Neural cell (in vitro differentiated cells): Measurements from ENCODE around the gene STX4. TPM values are rescaled to one million over a fixed set of nuclear protein-coding genes. Genes with fewer than 3 reads are reported as not detected.

Source experiments
- H2AFZ ChIP-seq: fragments of 200-600, 300-800 bp; sonication (generic), shearing (Covaris generic); 2 replicates; pipeline ENCODE4 v1.6.0; 2014; ENCODE audit warnings: low read depth, mild to moderate bottlenecking, antibody characterized with exemption, low read length, moderate library complexity
- H3F3A ChIP-seq: fragments of 200-600 bp; shearing (Covaris generic); 2 replicates; pipeline ENCODE4 v1.6.1; 2016; ENCODE audit warnings: mild to moderate bottlenecking, moderate library complexity, mixed read lengths, antibody characterized with exemption, low read length; ENCODE audit not compliant: insufficient read depth, poor library complexity, severe bottlenecking
- H3K27ac ChIP-seq: fragments of 200-600, 300-800 bp; sonication (generic), shearing (Covaris generic); 2 replicates; pipeline ENCODE4 v1.5.1; 2014; ENCODE audit warnings: mild to moderate bottlenecking, low read length, moderate library complexity
- H3K27me3 ChIP-seq: fragments of 300-800, 200-600 bp; sonication (generic), shearing (Covaris generic); 2 replicates; pipeline ENCODE4 v1.6.0; 2014; ENCODE audit warnings: mild to moderate bottlenecking, low read depth, low read length, moderate library complexity; ENCODE audit not compliant: insufficient read depth
- H3K36me3 ChIP-seq: fragments of 300-800, 200-600 bp; sonication (generic), shearing (Covaris generic); 2 replicates; pipeline ENCODE4 v1.5.1; 2014; ENCODE audit warnings: mild to moderate bottlenecking, antibody characterized with exemption, low read length, moderate library complexity; ENCODE audit not compliant: insufficient read depth
- H3K4me2 ChIP-seq: fragments of 300-800, 200-600 bp; sonication (generic), shearing (Covaris generic); 2 replicates; pipeline ENCODE4 v1.6.0; 2014; ENCODE audit warnings: mild to moderate bottlenecking, low read length
- H3K4me3 ChIP-seq: fragments of 300-800, 200-600 bp; sonication (generic), shearing (Covaris generic); 2 replicates; pipeline ENCODE4 v1.5.1; 2014; ENCODE audit warnings: mild to moderate bottlenecking, low read length, moderate library complexity
- H3K79me2 ChIP-seq: fragments of 200-600 bp; shearing (Covaris generic); replicated peaks from 2 replicates; pipeline ENCODE4 v1.6.0; 2014; ENCODE audit warnings: mild to moderate bottlenecking, low read length, moderate library complexity; ENCODE audit not compliant: insufficient read depth
- H3K9ac ChIP-seq: fragments of 300-800, 200-600 bp; sonication (generic), shearing (Covaris generic); 2 replicates; pipeline ENCODE4 v1.6.1; 2016; ENCODE audit warnings: mild to moderate bottlenecking, low read length, mixed read lengths
- H3K9me2 ChIP-seq: fragments of 200-600 bp; shearing (Covaris generic); 2 replicates; pipeline ENCODE4 v1.6.1; 2016; ENCODE audit warnings: mild to moderate bottlenecking, low read length, mixed read lengths; ENCODE audit not compliant: insufficient read depth
- H3K9me3 ChIP-seq: fragments of 200-600, 300-800 bp; sonication (generic), shearing (Covaris generic); 2 replicates; pipeline ENCODE4 v1.6.1; 2016; ENCODE audit warnings: mild to moderate bottlenecking, mixed run types, low read length, moderate library complexity, mixed read lengths
- H4K20me1 ChIP-seq: fragments of 200-600 bp; shearing (Covaris generic); 2 replicates; pipeline ENCODE4 v1.6.1; 2016; ENCODE audit warnings: mild to moderate bottlenecking, mixed run types; ENCODE audit not compliant: insufficient read depth
- CTCF ChIP-seq: fragments of 450-650 bp; IDR thresholded peaks from 2 replicates; pipeline ENCODE4 v1.5.1; 2014; ENCODE audit warnings: antibody characterized with exemption, mild to moderate bottlenecking, moderate library complexity; ENCODE audit not compliant: poor library complexity, severe bottlenecking
- EP300 ChIP-seq: fragments of 450-650 bp; conservative IDR thresholded peaks from 2 replicates; pipeline ENCODE4 v1.6.1; 2014; ENCODE audit warnings: antibody characterized with exemption, mild to moderate bottlenecking, moderate library complexity; ENCODE audit not compliant: poor library complexity, severe bottlenecking
- EZH2 ChIP-seq: fragments of 200-600, 300-800 bp; shearing (Covaris generic), sonication (generic); IDR thresholded peaks from 2 replicates; pipeline ENCODE4 v1.6.1; 2014; ENCODE audit warnings: antibody characterized with exemption, low read length, borderline replicate concordance, mild to moderate bottlenecking; ENCODE audit not compliant: insufficient read depth, poor library complexity, severe bottlenecking
- MXI1 ChIP-seq: fragments of 450-650 bp; conservative IDR thresholded peaks from 2 replicates; pipeline ENCODE4 v1.6.1; 2014; ENCODE audit warnings: antibody characterized with exemption, mild to moderate bottlenecking; ENCODE audit not compliant: poor library complexity, severe bottlenecking
- POLR2AphosphoS5 ChIP-seq: IDR thresholded peaks from 2 replicates; pipeline ENCODE4 v1.6.1; 2012
- RAD21 ChIP-seq: fragments of 450-650 bp; conservative IDR thresholded peaks from 2 replicates; pipeline ENCODE4 v1.6.1; 2014; ENCODE audit warnings: antibody characterized with exemption, mild to moderate bottlenecking, moderate library complexity
- REST ChIP-seq: IDR thresholded peaks from 2 replicates; pipeline ENCODE4 v1.6.1; 2012; ENCODE audit warnings: borderline replicate concordance
- SMC3 ChIP-seq: fragments of 450-650 bp; conservative IDR thresholded peaks from 2 replicates; pipeline ENCODE4 v1.6.1; 2014; ENCODE audit warnings: antibody characterized with exemption, mild to moderate bottlenecking, moderate library complexity; ENCODE audit not compliant: poor library complexity
- TAF1 ChIP-seq: IDR thresholded peaks from 2 replicates; pipeline ENCODE4 v1.6.1; 2012; ENCODE audit warnings: low read depth
- polyA plus RNA-seq: library from polyadenylated mRNA; depleted of rRNA; stranded (reverse); fragments of >200 nt; gene quantifications from 2 replicates; pipeline ENCODE4 v1.2.3, GENCODE V29; 2014

The STX4 gene
- polyA plus RNA-seq, 1 donor from 2014 or later = 32.2 TPM

GRCh38 chr16:31080035-31080629, 46.8 kb downstream of the STX4 start:
- no peaks in the 10 kb centered on the region for H3K9me2 ChIP-seq
- H3F3A ChIP-seq = no peaks in the 10 kb centered on the region
- H3K4me3 ChIP-seq = no peak overlapping the region
- TF ChIP-seq REST (no peak), RAD21 (no peak), EZH2 (no peak), POLR2AphosphoS5 (no peak), SMC3 (no peak), MXI1 (no peak), EP300 (no peak), CTCF (no peak), TAF1 (no peak)
- H3K79me2 ChIP-seq = peaks cover 14% of the 10 kb centered on the region
- H3K9ac ChIP-seq = no peak overlapping the region
- H3K27ac ChIP-seq = no peak overlapping the region
- H2AFZ ChIP-seq = no peak overlapping the region
- H4K20me1 ChIP-seq = no peaks in the 10 kb centered on the region
- H3K9me3 ChIP-seq = no peaks in the 10 kb centered on the region
- no peaks in the 10 kb centered on the region for H3K27me3 ChIP-seq
- no peak overlapping the region for H3K4me2 ChIP-seq
- peaks cover 11% of the 10 kb centered on the region for H3K36me3 ChIP-seq

DNA sequence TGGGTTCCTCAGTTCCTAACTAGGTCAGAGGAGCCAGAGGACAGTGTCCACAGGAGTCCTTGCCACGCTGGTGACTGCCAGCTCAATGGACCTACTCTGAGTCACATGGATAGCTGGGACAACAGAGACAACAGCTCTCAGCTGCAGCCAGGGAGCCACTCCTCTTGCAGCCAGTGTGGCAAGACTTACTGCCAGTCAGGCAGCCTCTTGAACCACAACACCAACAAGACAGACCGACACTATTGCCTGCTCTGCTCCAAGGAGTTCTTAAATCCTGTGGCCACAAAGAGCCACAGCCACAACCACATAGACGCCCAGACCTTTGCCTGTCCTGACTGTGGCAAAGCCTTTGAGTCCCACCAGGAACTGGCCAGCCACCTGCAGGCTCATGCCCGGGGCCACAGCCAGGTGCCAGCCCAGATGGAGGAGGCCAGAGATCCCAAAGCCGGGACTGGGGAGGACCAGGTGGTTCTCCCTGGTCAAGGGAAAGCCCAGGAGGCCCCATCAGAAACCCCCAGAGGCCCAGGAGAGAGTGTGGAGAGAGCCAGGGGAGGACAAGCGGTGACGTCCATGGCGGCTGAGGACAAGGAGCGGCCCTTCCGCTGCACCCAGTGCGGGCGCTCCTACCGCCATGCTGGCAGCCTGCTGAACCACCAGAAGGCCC, 47.5 kb downstream of the STX4 start:
- no peaks in the 10 kb centered on the region for H4K20me1 ChIP-seq
- H3K4me3 ChIP-seq = no peak overlapping the region
- H3K27me3 ChIP-seq = no peaks in the 10 kb centered on the region
- H3K4me2 ChIP-seq = no peak overlapping the region
- no peak overlapping the region for H3K9ac ChIP-seq
- no peak for TF ChIP-seq MXI1
- no peak for TF ChIP-seq EP300
- TF ChIP-seq CTCF = no peak
- TF ChIP-seq RAD21 = no peak
- no peak for TF ChIP-seq EZH2
- TF ChIP-seq TAF1 = no peak
- TF ChIP-seq REST = no peak
- TF ChIP-seq SMC3 = no peak
- TF ChIP-seq POLR2AphosphoS5 = no peak
- H3K27ac ChIP-seq = no peak overlapping the region
- H3F3A ChIP-seq = no peaks in the 10 kb centered on the region
- H2AFZ ChIP-seq = no peak overlapping the region
- no peaks in the 10 kb centered on the region for H3K9me3 ChIP-seq
- no peaks in the 10 kb centered on the region for H3K9me2 ChIP-seq
- H3K79me2 ChIP-seq = peaks cover 7% of the 10 kb centered on the region
- peaks cover 11% of the 10 kb centered on the region for H3K36me3 ChIP-seq
